HG03103 (cell line): ENCODE results near the gene MYBPHL.
A peak's percentile ranks its signal among the peaks of the same experiment; 100 is the strongest.
"Not testable (repeated sequence)": the region's sequence is repeated elsewhere in the genome, so short reads cannot be mapped to it uniquely, and the experiment has no call there.

Experiments
- ATAC-seq: cut with Tn5 transposase; IDR thresholded peaks from one replicate; pipeline ENCODE4 v1.9.1; 2021; ENCODE audit warnings: low read depth; ENCODE audit not compliant: unreplicated experiment

MYBPHL gene

DNA sequence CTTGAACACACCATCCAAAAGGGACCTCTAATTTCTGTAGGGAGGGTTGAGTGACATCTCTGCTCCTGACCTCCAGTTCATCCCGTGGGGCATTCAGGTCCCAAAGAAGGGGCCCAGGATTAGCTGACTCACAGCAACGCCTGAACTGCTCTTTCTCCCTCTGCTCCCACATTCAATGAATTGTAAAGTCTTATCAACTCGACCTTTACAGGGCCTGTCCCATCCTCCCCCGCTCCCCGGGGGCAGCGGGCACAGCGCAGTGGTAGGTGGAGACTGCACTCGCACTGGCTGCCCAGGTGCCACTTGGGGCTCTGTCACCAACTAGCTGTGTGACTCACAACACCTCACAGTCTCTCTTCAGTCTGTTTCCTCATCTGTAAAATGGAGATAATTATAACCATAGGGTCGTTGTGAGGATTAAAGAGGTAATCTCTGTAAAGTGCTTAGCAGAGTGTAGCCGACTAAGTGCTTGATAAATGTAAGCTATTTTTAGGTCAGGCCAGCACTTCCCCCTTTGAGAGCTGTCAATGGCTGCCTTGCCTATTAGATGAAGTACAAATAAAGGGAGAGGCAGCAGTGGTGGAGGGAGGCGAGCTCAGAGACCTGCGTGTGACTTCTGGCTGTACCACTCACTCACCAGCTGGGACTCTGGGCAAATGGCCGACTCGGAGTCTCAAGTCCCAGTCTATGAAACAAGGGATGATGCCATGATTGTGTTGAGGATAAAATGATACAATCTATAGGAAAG is 637 bp upstream of the MYBPHL start:
- no peak for ATAC-seq

DNA sequence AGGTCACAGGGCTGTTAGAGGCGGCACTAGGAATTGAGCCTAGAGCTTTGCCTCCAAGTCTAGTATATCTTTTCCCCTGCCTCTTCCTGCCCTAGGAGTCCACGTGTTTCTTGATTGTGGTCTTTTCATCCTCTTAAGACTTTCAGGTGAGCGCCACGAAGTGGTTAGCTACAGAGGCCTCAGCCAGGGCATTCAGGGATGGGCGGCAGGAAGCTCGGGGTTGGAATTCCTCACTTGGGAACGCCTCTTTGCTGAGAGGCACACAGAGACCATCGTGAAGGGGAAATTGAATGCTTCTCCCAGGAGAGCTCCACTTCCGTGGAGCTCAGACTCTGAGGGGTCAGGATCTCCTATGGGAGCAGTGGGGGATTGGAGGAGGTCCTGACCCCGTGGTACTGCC is 820 bp downstream of the MYBPHL start:
- not testable (repeated sequence) for ATAC-seq

GRCh38 chr1:109304226-109304920 is 2.4 kb downstream of the MYBPHL start:
- no peak for ATAC-seq

DNA sequence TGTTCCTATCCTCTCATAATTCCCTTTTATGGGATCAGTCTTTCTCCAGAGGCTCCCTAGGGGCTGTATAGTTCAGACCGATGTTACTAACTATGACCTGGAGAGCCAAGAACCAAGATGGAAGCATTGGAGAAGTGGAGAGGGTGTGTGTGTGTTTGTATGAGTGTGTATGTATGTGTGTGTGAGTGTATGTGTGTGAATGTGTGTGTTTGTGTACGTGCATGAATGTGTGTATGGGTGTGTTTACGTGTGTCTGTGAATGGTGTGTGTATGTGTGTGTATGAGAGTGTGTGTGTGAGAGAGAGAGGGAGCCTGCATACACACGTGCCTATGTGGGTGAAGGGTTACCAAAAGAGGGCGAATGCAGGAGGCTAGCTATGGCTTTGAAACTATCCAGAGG is 4.9 kb downstream of the MYBPHL start:
- ATAC-seq = no peak

- no peak for ATAC-seq
These were observed 6.1 kb downstream of the MYBPHL start for GRCh38 chr1:109300650-109301151.

DNA sequence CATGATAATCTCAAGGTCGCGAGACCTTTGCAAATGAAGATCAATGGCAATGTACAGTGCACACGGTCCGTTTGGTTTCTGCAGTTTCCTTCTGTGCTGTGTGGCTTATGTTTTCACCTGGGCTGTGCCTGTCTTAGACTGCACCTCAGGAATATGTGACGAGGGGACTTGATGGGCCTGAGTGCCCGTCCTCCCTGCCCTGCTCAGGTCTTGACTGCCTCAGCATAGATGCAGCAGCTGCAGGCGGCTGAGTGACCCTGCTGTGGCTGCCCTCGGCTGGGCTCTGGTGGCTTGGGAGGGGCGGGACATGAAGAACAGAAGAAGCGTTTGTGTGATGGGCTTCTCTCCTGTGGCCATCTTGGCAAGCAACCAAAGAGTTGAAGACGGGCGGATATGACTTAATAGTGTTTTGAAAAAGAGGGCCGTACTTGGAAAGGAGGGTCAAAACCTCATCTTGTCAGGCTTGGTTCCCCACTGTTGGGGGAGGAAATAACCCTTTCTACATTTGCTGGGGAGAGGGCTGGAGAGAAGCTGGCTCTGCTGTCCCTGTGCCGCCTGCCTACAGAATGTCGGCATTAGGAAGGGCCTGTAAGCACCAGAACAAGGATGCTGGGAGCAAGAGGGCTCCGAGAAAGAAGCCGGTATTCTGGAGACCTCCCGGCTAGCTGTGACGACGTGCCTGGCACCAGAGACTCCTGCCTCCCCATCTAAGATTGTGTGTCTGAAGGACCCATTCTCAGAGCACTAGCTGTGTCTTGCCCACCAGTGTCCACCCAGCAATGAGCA is 7.1 kb downstream of the MYBPHL start:
- no peak for ATAC-seq

GRCh38 chr1:109298666-109299557 is 7.9 kb downstream of the MYBPHL start:
- no peak for ATAC-seq

DNA sequence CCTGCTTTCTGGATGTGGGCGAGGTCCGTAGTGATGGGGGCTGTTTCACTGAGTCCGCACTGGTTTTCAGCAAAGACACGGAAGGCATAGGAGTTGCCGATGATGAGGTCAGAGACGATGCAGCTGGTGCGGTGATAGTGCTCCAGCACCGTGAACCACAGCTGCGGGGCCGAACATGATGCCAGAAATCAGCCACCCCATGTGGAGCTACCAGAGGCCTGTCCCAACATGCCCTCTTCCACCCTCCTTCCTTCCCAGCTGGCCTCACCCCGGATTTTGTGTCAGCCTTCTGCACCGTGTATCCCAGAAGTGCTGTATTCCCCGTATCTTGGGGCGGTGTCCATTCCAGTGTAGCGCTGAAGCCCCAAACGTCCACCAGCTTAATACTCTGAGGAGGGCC is 10.0 kb downstream of the MYBPHL start:
- ATAC-seq = no peak

DNA sequence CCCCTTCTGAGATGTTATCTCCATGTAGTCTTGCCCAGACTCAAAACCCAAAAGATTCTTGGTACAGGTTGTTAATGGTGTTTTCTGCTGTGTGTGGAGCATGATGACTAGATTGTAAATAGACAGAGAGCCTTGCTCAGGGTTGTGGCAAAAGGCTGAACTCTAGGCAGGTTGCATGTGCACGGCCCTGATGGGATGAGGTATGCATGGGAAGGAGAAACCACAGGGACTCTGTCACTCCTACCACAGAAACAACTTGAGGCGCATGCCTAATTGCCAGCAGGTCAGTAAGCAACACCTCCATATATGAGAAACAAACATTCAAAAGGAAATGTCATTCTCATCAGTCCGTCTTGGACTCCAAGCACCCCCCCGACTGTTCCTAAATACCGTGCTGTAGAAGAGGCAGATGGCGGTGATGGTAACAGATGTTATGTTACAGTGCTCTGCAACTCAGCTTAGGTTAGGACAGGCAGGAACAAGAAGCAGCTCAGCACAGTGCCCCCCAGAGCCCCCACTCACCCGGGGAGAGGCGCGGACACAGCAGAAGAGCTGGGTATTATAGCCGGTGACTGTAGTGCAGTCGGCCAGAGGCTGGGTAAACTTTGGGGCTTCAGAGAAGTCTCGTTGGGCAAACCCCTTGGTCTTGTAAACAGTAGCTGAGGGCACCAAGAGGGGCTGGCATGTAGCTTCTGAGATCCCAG is 10.9 kb downstream of the MYBPHL start:
- no peak for ATAC-seq

DNA sequence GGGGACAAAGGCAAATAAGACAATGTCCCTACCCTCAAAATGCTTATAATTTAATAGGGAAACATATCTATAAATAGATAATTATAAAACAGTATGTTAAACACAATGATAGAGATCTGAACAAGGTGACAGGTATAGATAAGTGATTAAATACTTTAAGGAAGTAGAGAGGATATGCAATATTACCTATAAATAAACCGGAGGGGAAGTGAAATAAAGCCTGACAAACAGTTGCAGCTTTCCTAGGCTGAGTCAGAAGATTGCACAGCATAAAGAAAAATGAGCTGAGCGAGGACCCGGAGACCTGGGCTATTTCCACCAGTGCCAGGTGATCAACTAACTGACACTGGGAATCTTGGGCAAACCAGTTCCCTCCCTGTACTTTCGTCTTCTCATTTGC is 12.3 kb downstream of the MYBPHL start:
- no peak for ATAC-seq

GRCh38 chr1:109293026-109293425 is 13.8 kb downstream of the MYBPHL start:
- ATAC-seq = no peak

DNA sequence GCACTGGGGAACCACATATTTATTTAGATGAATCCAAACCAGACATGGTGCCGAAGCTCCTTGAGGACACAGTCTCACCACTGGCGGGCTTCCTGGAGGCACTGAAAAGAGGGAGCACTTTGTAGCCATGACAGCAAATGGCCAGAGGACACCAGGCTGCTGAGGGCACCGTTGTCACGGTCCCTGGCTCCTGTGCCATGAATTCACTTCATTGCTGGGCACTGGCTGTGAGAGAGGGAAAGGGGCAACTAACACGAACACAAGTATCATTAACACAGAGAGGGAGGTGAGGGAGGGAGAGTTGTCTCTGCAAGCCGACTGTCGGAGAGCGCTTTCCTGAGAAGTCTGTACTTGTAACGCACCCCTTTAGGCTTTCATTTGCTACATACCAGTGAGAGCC is 14.4 kb downstream of the MYBPHL start:
- no peak for ATAC-seq

DNA sequence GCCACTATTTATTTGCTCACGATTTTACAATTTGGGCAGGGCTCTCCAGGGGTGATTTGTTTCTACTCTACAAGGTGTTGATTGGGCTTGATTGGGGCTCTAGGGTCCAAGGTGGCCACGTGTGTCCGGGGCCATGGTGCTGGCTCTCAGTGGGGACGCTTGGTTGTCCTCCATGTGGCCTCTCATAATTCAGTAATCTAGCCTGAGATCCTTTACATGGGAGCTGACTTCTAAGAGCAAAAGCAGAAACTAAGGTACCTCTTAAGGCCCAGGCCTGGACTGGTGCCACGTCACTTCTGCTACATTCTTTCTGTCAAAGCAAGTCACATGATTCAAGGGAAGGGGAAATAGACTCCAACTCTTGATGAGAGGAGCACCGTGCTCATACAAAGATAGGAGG is 15.8 kb downstream of the MYBPHL start:
- ATAC-seq = no peak

DNA sequence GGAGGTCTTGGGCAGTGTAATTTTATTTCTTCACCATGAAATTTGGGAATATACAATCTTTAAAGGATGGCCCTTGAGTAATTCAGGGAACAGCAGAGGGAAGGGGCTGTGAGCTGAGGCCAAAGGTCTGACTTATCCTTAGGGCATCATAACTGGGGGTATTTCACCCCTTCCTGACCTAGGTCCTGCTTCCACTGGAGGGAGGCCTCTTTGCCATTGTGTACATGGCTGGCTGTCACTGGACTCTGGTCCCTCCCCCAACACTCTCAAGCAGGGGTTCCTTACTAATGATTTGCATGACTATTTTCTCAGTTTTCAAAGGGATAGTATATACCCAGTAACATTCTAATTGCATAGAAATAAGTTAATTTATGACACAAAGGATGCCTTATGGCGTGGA is 16.7 kb downstream of the MYBPHL start:
- ATAC-seq = no peak

GRCh38 chr1:109286762-109287161 is 20.0 kb downstream of the MYBPHL start:
- not testable (repeated sequence) for ATAC-seq

DNA sequence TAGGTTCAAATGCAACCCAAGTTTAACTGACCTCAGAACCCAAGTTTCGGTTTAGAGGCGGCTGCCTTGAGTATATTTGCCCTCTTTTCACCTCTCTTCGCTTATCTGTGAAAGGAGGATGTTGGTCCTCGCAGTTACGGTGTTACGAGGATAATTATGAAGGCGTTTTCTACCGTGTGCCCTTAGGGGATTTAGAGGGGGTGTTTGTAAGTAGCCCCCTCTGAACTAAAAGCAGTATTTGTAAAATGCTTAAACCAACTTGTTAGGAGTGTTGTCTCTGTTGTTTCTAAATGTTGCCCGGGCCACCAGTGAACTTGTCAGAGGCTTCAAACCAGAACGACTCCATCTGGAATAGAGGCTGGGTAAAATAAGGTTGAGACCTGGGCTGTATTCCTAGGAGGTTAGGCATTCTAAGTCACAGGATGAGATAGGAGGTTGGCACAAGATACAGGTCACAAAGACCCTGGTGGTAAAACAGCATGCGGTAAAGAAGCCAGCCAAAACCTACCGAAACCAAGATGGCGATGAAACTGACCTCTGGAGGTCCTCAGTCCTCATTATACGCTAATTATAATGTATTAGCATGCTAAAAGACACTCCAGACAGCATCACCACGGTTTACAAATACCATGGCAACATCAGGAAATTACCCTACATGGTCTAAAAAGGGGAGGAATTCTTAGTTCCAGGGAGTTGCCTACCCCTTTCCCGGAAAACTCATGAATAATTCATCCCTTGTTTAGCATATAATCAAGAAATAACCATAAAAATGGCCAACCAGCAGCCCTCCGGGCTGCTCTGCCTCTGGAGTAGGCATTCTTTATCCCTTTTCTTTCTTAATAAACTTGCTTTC is 22.8 kb downstream of the MYBPHL start:
- ATAC-seq = no peak

- peak; percentile 84 for ATAC-seq
These were observed 23.7 kb downstream of the MYBPHL start, which contains the start of gene PSRC1 for GRCh38 chr1:109282952-109283747. TSS of gene PSRC1 (minus strand) at chr1:109283145.

DNA sequence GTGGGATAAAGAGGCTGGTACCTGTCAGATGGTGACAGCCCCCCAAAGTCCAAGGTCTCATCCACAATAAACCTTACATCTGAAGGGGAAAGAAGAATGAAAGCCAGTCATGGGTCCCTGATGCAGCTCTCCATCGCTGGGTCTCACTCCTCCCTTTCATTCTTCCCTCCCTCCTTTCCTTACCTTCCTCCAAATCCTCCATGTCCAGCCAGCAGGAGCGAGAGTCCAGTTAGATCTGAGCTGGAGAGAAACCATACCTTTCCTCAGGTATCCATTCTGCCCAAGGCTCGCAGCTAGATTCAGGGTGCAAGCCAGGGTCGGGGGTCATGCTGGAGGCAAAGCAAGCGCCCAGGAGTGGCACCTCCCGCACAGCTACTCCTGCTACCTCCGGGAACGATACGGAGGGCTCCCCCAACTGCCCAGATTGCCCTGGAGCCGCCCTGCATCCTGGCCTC is 24.3 kb downstream of the MYBPHL start:
- no peak for ATAC-seq
